ENCODE data around the gene STPG4. TPM values are rescaled to one million over a fixed set of nuclear protein-coding genes. Genes with fewer than 3 reads are reported as not detected.
A peak's percentile ranks its signal among the peaks of the same experiment; 100 is the strongest.

The STPG4 gene
- total RNA-seq, 1 experiment from 2014 or later, result 10.6 TPM

- intact Hi-C loops (cut with micrococcal nuclease), result no loop called here
- peak overlapping the region; percentile 90 for H3K4me2 ChIP-seq (ENCODE audit: low read length)
- DNase-seq (ENCODE audit: low read depth, low spot score) (no peak), ATAC-seq (no peak)
- no peaks in the 10 kb centered on the region for H3K9me2 ChIP-seq (ENCODE audit: insufficient read depth)
- peaks cover 82% of the 10 kb centered on the region for H3K79me2 ChIP-seq (ENCODE audit: insufficient read depth, low read length)
- H4K20me1 ChIP-seq (ENCODE audit: insufficient read depth), result peaks cover 64% of the 10 kb centered on the region; the same call in 1 of the 2 replicates
- no peak for TF ChIP-seq SP1 (IDR thresholded peaks at IDR 0.05; ENCODE audit: low read depth)
- TF ChIP-seq MAX (IDR thresholded peaks at IDR 0.05), result no peak
- TF ChIP-seq POLR2A (IDR thresholded peaks at IDR 0.05; ENCODE audit: borderline replicate concordance, extremely low read depth, insufficient read depth, insufficient read length), result no peak
- H3K27ac ChIP-seq (ENCODE audit: low read depth, low read length), result no peak overlapping the region
- H3K4me3 ChIP-seq (replicated peaks in 1 of 2; ENCODE audit: low read depth in 1 of 2, low read length in 2 of 2), result no peak overlapping the region
- BruUV-seq (replicated peaks), result no TSS peak
- no peaks in the 10 kb centered on the region for H3K9me3 ChIP-seq (ENCODE audit: control insufficient read depth in 1 of 2, insufficient read depth in 1 of 2, low read depth in 1 of 2, low read length in 2 of 2)
- H3K36me3 ChIP-seq (ENCODE audit: control insufficient read depth in 1 of 2, insufficient read depth in 2 of 2, low read length in 2 of 2), result peaks cover 13 to 40% of the 10 kb centered on the region in 2 experiments; a peak in 2 of 4 replicates
- H3K27me3 ChIP-seq (ENCODE audit: insufficient read depth, low read length), result no peaks in the 10 kb centered on the region
- ChIA-PET RAD21 (ENCODE audit: low non-redundant PET in 1 of 2, low total read pairs in 2 of 2, uncharacterized antibody in 2 of 2, unreplicated experiment in 2 of 2) (no interaction called here), POLR2A (interaction anchor here (0.6 kb wide), 1 partner anchor 41 kb away, joined by 4 read pairs; no protein-coding TSS in a partner anchor), CTCF (interaction anchor here (1.1 kb wide), 1 partner anchor 14 kb away, joined by 3 read pairs; no protein-coding TSS in a partner anchor)
- peaks cover 14 to 45% of the 10 kb centered on the region in 2 experiments for H3K4me1 ChIP-seq (ENCODE audit: control insufficient read depth in 1 of 2, insufficient read depth in 2 of 2, low read length in 2 of 2)
- no peak overlapping the region for H3K9ac ChIP-seq (ENCODE audit: low read length)
- H2AFZ ChIP-seq (ENCODE audit: low read depth, low read length, poor library complexity, severe bottlenecking), result no peak overlapping the region
These were observed 18.0 kb upstream of the STPG4 start for GRCh38 chr2:47172922-47173695.

GRCh38 chr2:47172156-47172921, 17.2 kb upstream of the STPG4 start:
- Histone ChIP-seq H3K9me2 (ENCODE audit: insufficient read depth) (no peaks in the 10 kb centered on the region), H3K79me2 (ENCODE audit: insufficient read depth, low read length) (peaks cover 89% of the 10 kb centered on the region), H3K27me3 (ENCODE audit: insufficient read depth, low read length) (no peaks in the 10 kb centered on the region), H3K36me3 (ENCODE audit: control insufficient read depth in 1 of 2, insufficient read depth in 2 of 2, low read length in 2 of 2) (peaks cover 13 to 44% of the 10 kb centered on the region in 2 experiments; a peak in 2 of 4 replicates), H3K4me2 (ENCODE audit: low read length) (no peak overlapping the region), H2AFZ (ENCODE audit: low read depth, low read length, poor library complexity, severe bottlenecking) (no peak overlapping the region), H3K9ac (ENCODE audit: low read length) (no peak overlapping the region), H3K4me1 (ENCODE audit: control insufficient read depth in 1 of 2, insufficient read depth in 2 of 2, low read length in 2 of 2) (peaks cover 9 to 39% of the 10 kb centered on the region in 2 experiments), H3K27ac (ENCODE audit: low read depth, low read length) (no peak overlapping the region), H3K4me3 (replicated peaks in 1 of 2; ENCODE audit: low read depth in 1 of 2, low read length in 2 of 2) (no peak overlapping the region), H3K9me3 (ENCODE audit: control insufficient read depth in 1 of 2, insufficient read depth in 1 of 2, low read depth in 1 of 2, low read length in 2 of 2) (no peaks in the 10 kb centered on the region), H4K20me1 (ENCODE audit: insufficient read depth) (peaks cover 64% of the 10 kb centered on the region; the same call in 1 of the 2 replicates)
- no peak for TF ChIP-seq SRF (IDR thresholded peaks at IDR 0.05; ENCODE audit: low read depth)
- no peak for TF ChIP-seq SIN3A (IDR thresholded peaks at IDR 0.05; ENCODE audit: low read depth)
- no peak for TF ChIP-seq EZH2phosphoT487 (IDR thresholded peaks at IDR 0.05; ENCODE audit: borderline replicate concordance)
- no peak for TF ChIP-seq ELF1 (IDR thresholded peaks at IDR 0.05; ENCODE audit: borderline replicate concordance, low read depth)
- no peak for TF ChIP-seq ZBTB33 (IDR thresholded peaks at IDR 0.05; ENCODE audit: extremely low read depth, insufficient replicate concordance, low read length)
- no peak for TF ChIP-seq MAX (IDR thresholded peaks at IDR 0.05)
- no peak for TF ChIP-seq ZNF274 (IDR thresholded peaks at IDR 0.05; ENCODE audit: low read depth, low read length)
- TF ChIP-seq EGR1 (IDR thresholded peaks at IDR 0.05; ENCODE audit: low read depth), result no peak
- no peak for TF ChIP-seq CBX3 (IDR thresholded peaks at IDR 0.05; ENCODE audit: low read depth)
- TF ChIP-seq TCF7L2 (IDR thresholded peaks at IDR 0.05; ENCODE audit: borderline replicate concordance, extremely low read depth, insufficient read depth, insufficient read length), result no peak
- no peak for TF ChIP-seq FOSL1 (IDR thresholded peaks at IDR 0.05; ENCODE audit: low read depth)
- no peak for TF ChIP-seq RAD21 (IDR thresholded peaks at IDR 0.05; ENCODE audit: low read depth)
- TF ChIP-seq ZFX (IDR thresholded peaks at IDR 0.05), result no peak
- DNase-seq (ENCODE audit: low read depth, low spot score) (no peak), ATAC-seq (no peak)
- CTCF ChIA-PET, result interaction anchor here (1.1 kb wide), 1 partner anchor 14 kb away, joined by 3 read pairs; no protein-coding TSS in a partner anchor
- POLR2A ChIA-PET, result interaction anchor here (0.6 kb wide), 1 partner anchor 40 kb away, joined by 4 read pairs; no protein-coding TSS in a partner anchor
- intact Hi-C loops (cut with micrococcal nuclease), result no loop called here
- BruUV-seq (replicated peaks), result no TSS peak
- RAD21 ChIA-PET (ENCODE audit: low non-redundant PET in 1 of 2, low total read pairs in 2 of 2, uncharacterized antibody in 2 of 2, unreplicated experiment in 2 of 2), result no interaction called here
